DOHH2 (cell line): ENCODE results near the gene C2orf66.

Source experiments
- EZH2phosphoT487 ChIP-seq: fragments of 200-600 bp; sonication (generic); IDR thresholded peaks from 2 replicates; pipeline ENCODE4 v1.6.1; 2017; ENCODE audit warnings: borderline replicate concordance, mild to moderate bottlenecking, antibody characterized with exemption, low read length, moderate library complexity, mixed read lengths
- TF ChIP-seq, protein P1 (sequence below): fragments of 200-600 bp; sonication (generic); IDR thresholded peaks from one replicate; pipeline ENCODE4 v1.5.1; 2014; ENCODE audit warnings: antibody characterized with exemption, mild to moderate bottlenecking, low read depth, low read length; ENCODE audit not compliant: poor library complexity, severe bottlenecking

DNA sequence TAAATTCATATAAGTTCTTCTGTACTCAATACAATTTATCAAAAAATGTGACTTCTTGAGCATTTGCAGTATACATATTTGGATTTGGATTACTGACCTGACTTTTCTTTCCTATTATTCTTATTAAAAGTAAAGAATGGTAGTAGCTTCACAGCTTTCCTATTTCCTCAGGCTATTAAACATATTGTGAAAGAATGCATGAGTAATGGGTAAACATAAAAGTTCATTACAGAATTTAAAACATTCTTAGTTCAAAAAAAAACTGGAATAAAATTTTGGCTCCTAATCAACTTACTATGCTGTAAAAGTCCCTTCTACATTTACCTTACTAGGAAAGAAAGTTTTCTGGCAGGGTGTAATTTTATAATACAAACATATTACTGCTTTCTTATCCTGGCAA lies 27.3 kb upstream of the C2orf66 start:
- TF ChIP-seq, protein P1, sequence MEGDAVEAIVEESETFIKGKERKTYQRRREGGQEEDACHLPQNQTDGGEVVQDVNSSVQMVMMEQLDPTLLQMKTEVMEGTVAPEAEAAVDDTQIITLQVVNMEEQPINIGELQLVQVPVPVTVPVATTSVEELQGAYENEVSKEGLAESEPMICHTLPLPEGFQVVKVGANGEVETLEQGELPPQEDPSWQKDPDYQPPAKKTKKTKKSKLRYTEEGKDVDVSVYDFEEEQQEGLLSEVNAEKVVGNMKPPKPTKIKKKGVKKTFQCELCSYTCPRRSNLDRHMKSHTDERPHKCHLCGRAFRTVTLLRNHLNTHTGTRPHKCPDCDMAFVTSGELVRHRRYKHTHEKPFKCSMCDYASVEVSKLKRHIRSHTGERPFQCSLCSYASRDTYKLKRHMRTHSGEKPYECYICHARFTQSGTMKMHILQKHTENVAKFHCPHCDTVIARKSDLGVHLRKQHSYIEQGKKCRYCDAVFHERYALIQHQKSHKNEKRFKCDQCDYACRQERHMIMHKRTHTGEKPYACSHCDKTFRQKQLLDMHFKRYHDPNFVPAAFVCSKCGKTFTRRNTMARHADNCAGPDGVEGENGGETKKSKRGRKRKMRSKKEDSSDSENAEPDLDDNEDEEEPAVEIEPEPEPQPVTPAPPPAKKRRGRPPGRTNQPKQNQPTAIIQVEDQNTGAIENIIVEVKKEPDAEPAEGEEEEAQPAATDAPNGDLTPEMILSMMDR, result no peak
- TF ChIP-seq EZH2phosphoT487, result no peak
